Keratinocyte (primary cell): ENCODE data around the gene DENND1A. TPM values are rescaled to one million over a fixed set of nuclear protein-coding genes. Genes with fewer than 3 reads are reported as not detected.

Experiments
- DNase-seq: peaks from one replicate; pipeline ENCODE4 v3.0.0-alpha.2; 2011; ENCODE audit warnings: low read depth, missing footprints, low spot score
- FAIRE-seq: peaks from 2 replicates; lab custom pipeline; 2011; peaks lifted over from hg19 to GRCh38; lab: Jason Lieb, UNC
- H2AFZ ChIP-seq: 2 replicates; pipeline ENCODE4 v1.6.0; 2012; ENCODE audit warnings: low read length, control low read depth, inconsistent platforms; ENCODE audit not compliant: control insufficient read depth
- H3K27ac ChIP-seq: 2 replicates; pipeline ENCODE4 v1.5.1; 2011; ENCODE audit warnings: low read length; ENCODE audit not compliant: control insufficient read depth, insufficient read depth
- H3K27me3 ChIP-seq: 3 replicates; pipeline ENCODE4 v1.6.0; 2011; ENCODE audit warnings: low read length; ENCODE audit not compliant: control insufficient read depth, insufficient read depth; ENCODE audit errors: extremely low read depth
- H3K36me3 ChIP-seq, 2 experiments: 2 replicates in 1 of 2; 3 replicates in 1 of 2; pipeline ENCODE4 v1.5.1; 2011; ENCODE audit warnings: low read length in 2 of 2, mild to moderate bottlenecking in 1 of 2; ENCODE audit not compliant: control insufficient read depth in 2 of 2, insufficient read depth in 2 of 2; ENCODE audit errors: extremely low read depth in 1 of 2
- H3K4me1 ChIP-seq: 3 replicates; pipeline ENCODE4 v1.5.1; 2011; ENCODE audit warnings: low read length; ENCODE audit not compliant: control insufficient read depth, insufficient read depth; ENCODE audit errors: extremely low read depth
- H3K4me2 ChIP-seq: 3 replicates; pipeline ENCODE4 v1.6.0; 2011; ENCODE audit warnings: low read depth, low read length; ENCODE audit not compliant: control insufficient read depth, insufficient read depth; ENCODE audit errors: extremely low read depth
- H3K4me3 ChIP-seq, 3 experiments: fragments of 200-600 bp in 1 of 3; sonication (generic) in 1 of 3; 2 replicates in 2 of 3; 3 replicates in 1 of 3; pipeline ENCODE4 v1.5.1; 2011 to 2016; ENCODE audit warnings: low read length in 3 of 3, mild to moderate bottlenecking in 3 of 3, control low read depth in 2 of 3, inconsistent platforms in 1 of 3, low read depth in 1 of 3, mixed read lengths in 1 of 3, mixed run types in 1 of 3, moderate library complexity in 1 of 3; ENCODE audit not compliant: control insufficient read depth in 2 of 3, insufficient read depth in 2 of 3; ENCODE audit errors: extremely low read depth in 1 of 3
- H3K79me2 ChIP-seq: 2 replicates; pipeline ENCODE4 v1.6.0; 2012; ENCODE audit warnings: low read length; ENCODE audit not compliant: control insufficient read depth, insufficient read depth
- H3K9ac ChIP-seq: 3 replicates; pipeline ENCODE4 v1.6.0; 2011; ENCODE audit warnings: low read length; ENCODE audit not compliant: control insufficient read depth, insufficient read depth; ENCODE audit errors: extremely low read depth
- H3K9me1 ChIP-seq: 3 replicates; pipeline ENCODE4 v1.6.0; 2011; ENCODE audit warnings: low read length; ENCODE audit not compliant: control insufficient read depth, insufficient read depth; ENCODE audit errors: extremely low read depth
- H3K9me3 ChIP-seq: 2 replicates; pipeline ENCODE4 v1.5.1; 2012; ENCODE audit warnings: low read depth, low read length; ENCODE audit not compliant: control insufficient read depth
- H4K20me1 ChIP-seq: 3 replicates; pipeline ENCODE4 v1.6.0; 2011; ENCODE audit warnings: low read length; ENCODE audit not compliant: control insufficient read depth, insufficient read depth; ENCODE audit errors: extremely low read depth
- CTCF ChIP-seq, 3 experiments: IDR thresholded peaks in 1 of 3; conservative IDR thresholded peaks in 1 of 3; optimal IDR thresholded peaks in 1 of 3; 2 replicates in 2 of 3; 3 replicates in 1 of 3; pipeline versions ENCODE3 to v1.5.1; 2011; ENCODE audit warnings: low read length in 3 of 3, mild to moderate bottlenecking in 3 of 3, moderate library complexity in 2 of 3, control low read depth in 1 of 3, inconsistent platforms in 1 of 3; ENCODE audit not compliant: insufficient read depth in 2 of 3; ENCODE audit errors: extremely low read depth in 1 of 3
- EZH2 ChIP-seq: IDR thresholded peaks from one replicate; pipeline ENCODE4 v1.6.1; 2012; ENCODE audit warnings: inconsistent platforms, mild to moderate bottlenecking, low read length, moderate library complexity
- dilution Hi-C: fragments of 300-500 bp; cut with MboI; formaldehyde crosslinking; loops from one replicate; pipeline ENCODE4 v1.7.0; 2020; ENCODE audit warnings: low sequenced_read_pairs; ENCODE audit not compliant: extremely low pct_ligation_motif_present
- polyA plus RNA-seq, 5 experiments: library from polyadenylated mRNA; depleted of rRNA in 3 of 5; stranded (reverse) in 3 of 5; stranded (forward) in 1 of 5; unstranded in 1 of 5; fragments of >200 nt; gene quantifications; 1 replicate in 1 of 5; 2 replicates in 3 of 5; 3 replicates in 1 of 5; pipeline versions ENCODE4 v1.2.1 to v1.2.3, GENCODE V29; 2011 to 2012; ENCODE audit warnings: missing spikeins in 2 of 5, low read depth in 1 of 5, low replicate concordance in 1 of 5

The DENND1A gene
- polyA plus RNA-seq, 1 donor (not counting 4 experiments of a cell fraction or from before 2014, with no cell fraction given) = 13.0 TPM

DNA sequence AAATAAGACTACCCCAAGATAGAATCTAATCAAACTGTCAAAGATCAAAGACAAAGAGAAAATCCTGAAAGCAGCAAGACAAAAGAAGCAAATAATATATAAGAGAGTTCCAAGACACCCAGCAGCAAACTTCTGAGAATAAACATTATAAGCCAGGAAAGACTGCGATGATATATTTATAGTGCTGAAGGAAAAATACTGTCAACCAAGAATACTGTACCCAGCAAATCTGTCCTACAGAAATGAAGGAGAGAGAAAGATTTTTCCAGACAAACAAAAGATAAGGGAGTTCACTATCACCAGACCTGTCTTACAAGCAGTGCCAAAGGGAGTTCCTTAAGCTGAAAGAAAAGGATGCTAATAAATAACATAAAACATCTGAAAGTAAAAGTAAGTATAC, 227.4 kb downstream of the DENND1A start:
- TF ChIP-seq CTCF (optimal IDR thresholded peaks at IDR 0.05 in 1 of 3, IDR thresholded peaks at IDR 0.05 in 1 of 3, conservative IDR thresholded peaks at IDR 0.05 in 1 of 3; ENCODE audit: extremely low read depth in 1 of 3, insufficient read depth in 2 of 3, low read length in 3 of 3) (no peak), EZH2 (no peak)
- no peak for FAIRE-seq
- Histone ChIP-seq H3K27ac (no peak overlapping the region), H3K79me2 (no peaks in the 10 kb centered on the region), H3K4me1 (no peaks in the 10 kb centered on the region), H3K4me3 (no peak overlapping the region), H3K36me3 (no peaks in the 10 kb centered on the region), H3K27me3 (no peaks in the 10 kb centered on the region), H2AFZ (no peak overlapping the region), H3K9ac (no peak overlapping the region), H3K9me3 (no peaks in the 10 kb centered on the region), H4K20me1 (no peaks in the 10 kb centered on the region), H3K4me2 (no peak overlapping the region), H3K9me1 (no peaks in the 10 kb centered on the region)
- dilution Hi-C loops = no loop called here
- DNase-seq = no peak

- no peak overlapping the region for H3K4me3 ChIP-seq
- H4K20me1 ChIP-seq = no peaks in the 10 kb centered on the region
- dilution Hi-C loops = no loop called here
- DNase-seq = no peak
- no peak for FAIRE-seq
- no peak overlapping the region for H3K27ac ChIP-seq
- H3K9me1 ChIP-seq = no peaks in the 10 kb centered on the region
- H3K27me3 ChIP-seq = no peaks in the 10 kb centered on the region
- H3K9me3 ChIP-seq = no peaks in the 10 kb centered on the region
- H3K36me3 ChIP-seq = no peaks in the 10 kb centered on the region
- H3K4me2 ChIP-seq = no peak overlapping the region
- H3K79me2 ChIP-seq = no peaks in the 10 kb centered on the region
- no peak overlapping the region for H3K9ac ChIP-seq
- no peak overlapping the region for H2AFZ ChIP-seq
- no peaks in the 10 kb centered on the region for H3K4me1 ChIP-seq
- TF ChIP-seq EZH2 (no peak), CTCF (optimal IDR thresholded peaks at IDR 0.05 in 1 of 3, IDR thresholded peaks at IDR 0.05 in 1 of 3, conservative IDR thresholded peaks at IDR 0.05 in 1 of 3; ENCODE audit: extremely low read depth in 1 of 3, insufficient read depth in 2 of 3, low read length in 3 of 3) (no peak)
These were observed 232.2 kb downstream of the DENND1A start for GRCh38 chr9:123697686-123698085.
